Loucy (cell line): ENCODE results near the gene IL11.

Experiments used
- H2AFZ ChIP-seq: fragments of 200-600 bp; sonication (generic); 2 replicates; pipeline ENCODE4 v1.6.0; 2016; ENCODE audit warnings: antibody characterized with exemption, mild to moderate bottlenecking, low read length, moderate library complexity
- H3F3A ChIP-seq: fragments of 200-600 bp; 2 replicates; pipeline ENCODE4 v1.6.0; 2016; ENCODE audit warnings: antibody characterized with exemption, low read depth, mild to moderate bottlenecking
- H3K27me3 ChIP-seq: fragments of 200-600 bp; sonication (generic); 2 replicates; pipeline ENCODE4 v1.6.1; 2014; ENCODE audit warnings: low read length, mild to moderate bottlenecking; ENCODE audit not compliant: insufficient read depth, poor library complexity, severe bottlenecking
- H3K36me3 ChIP-seq: fragments of 200-600 bp; sonication (generic); 2 replicates; pipeline ENCODE4 v1.6.1; 2016; ENCODE audit warnings: low read length; ENCODE audit not compliant: insufficient read depth
- H3K4me1 ChIP-seq: fragments of 200-600 bp; sonication (generic); 2 replicates; pipeline ENCODE4 v1.5.1; 2014; ENCODE audit warnings: low read length, mild to moderate bottlenecking; ENCODE audit not compliant: insufficient read depth, poor library complexity, severe bottlenecking
- H3K4me2 ChIP-seq: fragments of 200-600 bp; sonication (generic); 2 replicates; pipeline ENCODE4 v1.6.0; 2014; ENCODE audit warnings: antibody characterized with exemption, low read length, low read depth, mild to moderate bottlenecking; ENCODE audit not compliant: poor library complexity, severe bottlenecking
- H3K4me3 ChIP-seq: fragments of 200-600 bp; sonication (generic); 2 replicates; pipeline ENCODE4 v1.5.1; 2014; ENCODE audit warnings: low read length, mild to moderate bottlenecking, mixed read lengths; ENCODE audit not compliant: poor library complexity, severe bottlenecking
- H3K79me2 ChIP-seq: fragments of 200-600 bp; sonication (generic); 2 replicates; pipeline ENCODE4 v1.6.1; 2014; ENCODE audit warnings: low read length; ENCODE audit not compliant: insufficient read depth
- H3K9ac ChIP-seq: fragments of 200-600 bp; sonication (generic); 2 replicates; pipeline ENCODE4 v1.6.0; 2014; ENCODE audit warnings: mild to moderate bottlenecking, low read depth, low read length, moderate library complexity; ENCODE audit not compliant: poor library complexity, severe bottlenecking
- H3K9me2 ChIP-seq: fragments of 200-600 bp; sonication (generic); replicated peaks from 2 replicates; pipeline ENCODE4 v1.6.1; 2016; ENCODE audit warnings: low read depth, low read length, mixed read lengths
- H3K9me3 ChIP-seq: fragments of 200-600 bp; sonication (generic); 2 replicates; pipeline ENCODE4 v1.6.1; 2014; ENCODE audit warnings: mild to moderate bottlenecking, antibody characterized with exemption, low read length, low read depth; ENCODE audit not compliant: insufficient read depth
- H4K20me1 ChIP-seq: fragments of 200-600 bp; sonication (generic); 2 replicates; pipeline ENCODE4 v1.6.0; 2014; ENCODE audit warnings: antibody characterized with exemption, low read length, mild to moderate bottlenecking; ENCODE audit not compliant: insufficient read depth, poor library complexity, severe bottlenecking
- CTCF ChIP-seq: fragments of 200-600 bp; sonication (generic); conservative IDR thresholded peaks from 2 replicates; pipeline ENCODE4 v1.5.1; 2014; ENCODE audit warnings: mild to moderate bottlenecking, antibody characterized with exemption, low read length
- EZH2phosphoT487 ChIP-seq: fragments of 200-600 bp; IDR thresholded peaks from 2 replicates; pipeline ENCODE4 v1.6.1; 2018; ENCODE audit warnings: antibody characterized with exemption, mild to moderate bottlenecking, moderate library complexity, borderline replicate concordance

IL11 gene

DNA sequence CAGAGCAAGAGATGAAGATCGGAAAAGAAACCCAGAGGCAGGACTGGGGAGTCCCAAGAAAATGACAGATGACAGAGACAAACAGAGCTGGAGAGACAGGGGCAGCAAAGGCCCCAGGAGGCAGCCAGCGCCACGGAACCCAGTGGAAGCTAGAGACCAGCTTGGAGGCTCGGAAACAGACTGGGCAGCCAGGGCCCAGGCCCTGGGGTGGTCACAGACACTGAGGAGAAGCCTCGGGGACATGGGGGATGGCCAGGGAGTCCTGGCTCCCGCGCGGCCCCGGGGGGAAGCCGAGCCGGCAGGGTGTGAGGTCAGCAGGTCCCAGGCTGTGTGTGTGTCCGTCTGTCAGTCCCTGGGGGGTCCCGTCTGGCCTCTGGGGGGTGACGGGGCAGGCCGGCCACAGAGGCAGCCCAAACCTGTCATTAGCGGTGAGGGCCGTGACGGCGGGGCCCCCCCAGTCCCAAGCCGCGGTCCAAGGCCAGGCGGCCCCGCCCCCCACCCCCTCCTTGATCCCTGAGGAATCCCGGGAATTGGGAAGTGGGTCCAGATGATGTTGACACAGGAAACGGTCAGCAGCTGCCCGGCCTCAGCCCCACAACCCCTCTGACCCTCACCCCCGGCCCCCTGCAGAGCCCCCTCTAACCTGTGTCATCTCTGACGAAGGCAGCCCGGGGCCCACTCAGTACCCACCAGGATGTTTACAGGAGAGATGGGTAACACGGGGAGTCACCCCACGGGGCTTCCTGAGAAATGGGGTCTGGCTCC lies 3.9 kb upstream of the IL11 start:
- Histone ChIP-seq H3K36me3 (no peaks in the 10 kb centered on the region), H2AFZ (no peak overlapping the region), H3K27me3 (no peaks in the 10 kb centered on the region), H3K9ac (no peak overlapping the region), H4K20me1 (no peaks in the 10 kb centered on the region), H3K4me1 (no peaks in the 10 kb centered on the region), H3K4me2 (no peak overlapping the region), H3K9me2 (no peaks in the 10 kb centered on the region), H3K4me3 (no peak overlapping the region), H3K9me3 (no peaks in the 10 kb centered on the region), H3F3A (no peaks in the 10 kb centered on the region), H3K79me2 (no peaks in the 10 kb centered on the region)
- TF ChIP-seq CTCF (no peak), EZH2phosphoT487 (no peak)

DNA sequence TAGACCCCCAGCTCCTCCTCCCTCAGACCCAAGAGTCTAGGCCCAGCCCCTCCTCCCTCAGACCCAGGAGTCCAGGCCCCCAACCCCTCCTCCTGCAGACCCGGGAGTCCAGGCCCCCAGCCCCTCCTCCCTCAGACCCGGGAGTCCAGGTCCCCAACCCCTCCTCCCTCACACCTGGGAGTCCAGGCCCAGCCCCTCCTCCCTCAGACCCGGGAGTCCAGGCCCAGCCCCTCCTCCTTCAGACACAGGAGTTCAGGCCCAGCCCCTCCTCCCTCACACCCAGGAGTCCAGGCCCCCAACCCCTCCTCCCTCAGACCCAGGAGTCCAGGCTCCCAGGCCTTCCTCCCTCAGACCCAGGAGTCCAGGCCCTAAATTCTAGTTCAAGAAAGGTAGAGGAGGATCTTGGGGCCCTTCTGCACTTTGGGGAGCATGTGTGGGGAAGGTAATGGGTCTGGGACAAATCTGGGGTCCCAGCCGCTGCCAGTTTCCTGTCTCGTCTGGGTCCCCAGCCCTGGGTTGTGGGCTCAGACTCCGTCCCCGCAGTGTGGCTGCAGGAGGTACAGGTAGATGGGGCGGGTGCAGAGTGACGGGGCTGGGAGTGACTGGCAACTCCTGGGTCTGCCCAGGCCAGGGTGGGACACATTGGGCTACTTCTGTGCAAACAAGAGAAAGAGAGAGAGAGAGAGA lies 3.2 kb upstream of the IL11 start:
- H3K36me3 ChIP-seq = no peaks in the 10 kb centered on the region
- H3K9me2 ChIP-seq = no peaks in the 10 kb centered on the region
- H3K4me1 ChIP-seq = no peaks in the 10 kb centered on the region
- H3K79me2 ChIP-seq = no peaks in the 10 kb centered on the region
- H3K4me2 ChIP-seq = no peak overlapping the region
- H3K27me3 ChIP-seq = no peaks in the 10 kb centered on the region
- no peak for TF ChIP-seq CTCF
- TF ChIP-seq EZH2phosphoT487 = no peak
- no peaks in the 10 kb centered on the region for H3F3A ChIP-seq
- no peaks in the 10 kb centered on the region for H3K9me3 ChIP-seq
- H3K4me3 ChIP-seq = no peak overlapping the region
- H2AFZ ChIP-seq = no peak overlapping the region
- no peaks in the 10 kb centered on the region for H4K20me1 ChIP-seq
- H3K9ac ChIP-seq = no peak overlapping the region

DNA sequence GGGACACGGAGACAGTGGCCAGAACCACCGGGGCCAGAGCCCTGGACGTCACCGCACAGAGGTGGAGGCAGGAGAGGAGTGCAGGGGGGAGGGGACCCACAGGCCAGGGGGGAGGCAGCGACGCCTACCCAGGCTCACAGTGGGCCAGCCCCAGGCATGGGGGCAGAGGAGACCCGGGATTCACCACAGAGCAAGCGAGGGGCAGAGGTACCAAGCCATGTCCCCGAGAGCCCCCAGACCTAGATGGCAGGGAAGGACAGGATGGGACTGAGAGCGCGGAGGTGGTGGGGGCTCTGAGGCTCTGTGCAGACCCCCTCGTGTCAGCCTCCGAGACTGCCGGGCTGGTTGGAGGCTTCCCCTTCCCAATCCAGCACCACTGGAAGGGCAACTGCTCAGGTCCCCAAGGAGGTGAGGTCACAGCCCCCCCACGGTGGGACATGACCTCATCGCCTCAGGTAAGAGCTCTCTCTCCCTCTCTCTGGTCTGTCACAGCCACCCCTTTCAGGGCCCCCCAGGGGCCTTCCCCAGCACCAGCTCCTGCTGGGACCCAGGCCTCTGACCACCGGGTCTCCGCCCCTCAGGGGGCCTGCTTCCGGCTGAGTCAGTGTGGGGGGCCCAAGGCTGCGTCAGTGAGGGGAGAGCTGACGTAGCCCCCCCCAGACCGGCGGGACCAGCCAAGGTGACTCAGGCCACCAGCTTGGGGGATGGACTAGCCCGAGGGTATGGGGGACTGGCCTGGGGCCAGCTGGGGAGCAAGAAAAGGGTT lies 2.2 kb upstream of the IL11 start:
- no peak for TF ChIP-seq EZH2phosphoT487
- TF ChIP-seq CTCF = no peak
- H3K9me2 ChIP-seq = no peaks in the 10 kb centered on the region
- H2AFZ ChIP-seq = no peak overlapping the region
- H3K4me3 ChIP-seq = no peak overlapping the region
- no peaks in the 10 kb centered on the region for H4K20me1 ChIP-seq
- H3K27me3 ChIP-seq = no peaks in the 10 kb centered on the region
- H3K4me2 ChIP-seq = peak overlapping the region; percentile 2
- no peaks in the 10 kb centered on the region for H3K4me1 ChIP-seq
- no peaks in the 10 kb centered on the region for H3K79me2 ChIP-seq
- H3K9me3 ChIP-seq = no peaks in the 10 kb centered on the region
- no peaks in the 10 kb centered on the region for H3K36me3 ChIP-seq
- H3K9ac ChIP-seq = no peak overlapping the region
- H3F3A ChIP-seq = no peaks in the 10 kb centered on the region
